ENCODE data around the gene PRMT7. TPM values are rescaled to one million over a fixed set of nuclear protein-coding genes. Genes with fewer than 3 reads are reported as not detected.

Gene PRMT7
- total and polyA plus RNA-seq, 2 of the 8 experiments (the other 6 are each of a cell fraction or from before 2014, with no cell fraction given): 48.2 to 49.3 TPM

- no peak for FAIRE-seq
- no peak for DNase-seq (ENCODE audit: low read depth in 1 of 2, low spot score in 2 of 2)
- Histone ChIP-seq H3K4me3 (ENCODE audit: extremely low read depth in 1 of 4, insufficient read depth in 2 of 4, low read depth in 3 of 4, low read length in 4 of 4) (no peak overlapping the region), H3K9ac (replicated peaks in 1 of 4; ENCODE audit: extremely low read depth in 1 of 4, low read depth in 3 of 4, low read length in 3 of 4) (no peak overlapping the region), H2BK12ac (ENCODE audit: low read depth, low read length) (no peak overlapping the region), H2BK20ac (ENCODE audit: low read length) (no peak overlapping the region), H4K91ac (replicated peaks; ENCODE audit: insufficient read length, low read length) (no peak overlapping the region), H2AK5ac (ENCODE audit: low read depth, low read length) (no peak overlapping the region), H3K36me3 (ENCODE audit: control insufficient read depth in 2 of 4, insufficient read depth in 4 of 4, low read length in 3 of 4) (peaks cover 0 to 14% (median 5%) of the 10 kb centered on the region in 4 experiments; a peak in 3 of 8 replicates), H2BK5ac (ENCODE audit: low read depth, low read length) (no peak overlapping the region), H3K79me2 (ENCODE audit: control insufficient read depth in 1 of 2, insufficient read depth in 2 of 2, low read length in 2 of 2) (peaks cover 4 to 27% of the 10 kb centered on the region in 2 experiments), H2BK120ac (replicated peaks; ENCODE audit: low read depth, low read length) (no peak overlapping the region), H3K14ac (ENCODE audit: insufficient read length) (no peak overlapping the region), H3K4me2 (ENCODE audit: insufficient read depth in 1 of 2, low read depth in 2 of 2, low read length in 2 of 2) (no peak overlapping the region), H3K23ac (ENCODE audit: insufficient read length) (no peak overlapping the region), H2BK15ac (ENCODE audit: low read length) (no peak overlapping the region), H3K9me3 (ENCODE audit: insufficient read depth in 2 of 2, low read depth in 1 of 2, low read length in 1 of 2) (no peaks in the 10 kb centered on the region), H3K27me3 (replicated peaks in 1 of 4; ENCODE audit: control insufficient read depth in 3 of 4, extremely low read depth in 1 of 4, insufficient read depth in 3 of 4, low read length in 3 of 4) (no peaks in the 10 kb centered on the region), H3K4ac (replicated peaks; ENCODE audit: insufficient read length, low read depth, low read length) (no peak overlapping the region), H4K20me1 (replicated peaks in 1 of 2; ENCODE audit: control insufficient read depth in 1 of 2, insufficient read depth in 2 of 2, low read length in 2 of 2) (peaks cover 0 to 6% of the 10 kb centered on the region in 2 experiments), H2AFZ (ENCODE audit: low read length) (no peak overlapping the region), H4K5ac (ENCODE audit: insufficient read length, low read depth, low read length) (no peak overlapping the region), H3K56ac (replicated peaks; ENCODE audit: insufficient read length, low read depth, low read length) (no peak overlapping the region), H3K4me1 (replicated peaks in 1 of 4; ENCODE audit: control insufficient read depth in 3 of 4, insufficient read depth in 4 of 4, low read length in 3 of 4) (peaks cover 3 to 6% (median 4%) of the 10 kb centered on the region in 4 experiments; a peak in 5 of 7 replicates), H3K27ac (ENCODE audit: low read depth, low read length) (no peak overlapping the region), H4K8ac (ENCODE audit: extremely low read depth, insufficient read depth, low read length) (no peak overlapping the region), H3K23me2 (ENCODE audit: low read depth, low read length) (peaks cover 9% of the 10 kb centered on the region; the same call in 1 of the 2 replicates), H3K79me1 (ENCODE audit: low read depth, low read length) (peaks cover 5% of the 10 kb centered on the region; the same call in 1 of the 2 replicates), H3K18ac (ENCODE audit: extremely low read depth, low read length) (no peak overlapping the region)
- POLR2A ChIA-PET (ENCODE audit: partially characterized antibody): no interaction called here
- 91% methylated on average over 4 of the region's 4 CpGs; no CpG with 5 or more reads in 1 of the 2 experiments for WGBS, 2 experiments (ENCODE audit: extremely low coverage in 1 of 2, insufficient coverage in 1 of 2, insufficient read length in 1 of 2, insufficient replicate concordance in 2 of 2, low coverage in 1 of 2, low lambda C conversion rate in 2 of 2, missing lambda C conversion rate in 1 of 2)
- CTCF ChIA-PET (ENCODE audit: partially characterized antibody): interaction anchor here (0.9 kb wide), 1 partner anchor 15 kb away, joined by 3 read pairs; no protein-coding TSS in a partner anchor
- TF ChIP-seq SIX5 (IDR thresholded peaks at IDR 0.05; ENCODE audit: low read depth, low read length) (no peak), SP4 (IDR thresholded peaks at IDR 0.05; ENCODE audit: low read length) (no peak), POLR2A (IDR thresholded peaks at IDR 0.05; ENCODE audit: control extremely low read depth in 1 of 2, low read depth in 2 of 2, low read length in 2 of 2) (no peak), CBX8 (IDR thresholded peaks at IDR 0.05; ENCODE audit: borderline replicate concordance, low read depth, low read length) (no peak), TEAD4 (IDR thresholded peaks at IDR 0.05; ENCODE audit: low read depth, low read length) (no peak), NRF1 (IDR thresholded peaks at IDR 0.05; ENCODE audit: low read depth, low read length) (no peak)
These were observed 2.3 kb downstream of the PRMT7 start for GRCh38 chr16:68313116-68313515.
